BLaER1 treated with 17β-estradiol and CSF1 and Interleukin-3, amounts not matched to agents 10 nM and 100 nM (cell line): ENCODE data around the gene MUC5B.
A peak's percentile ranks its signal among the peaks of the same experiment; 100 is the strongest.

ENCODE experiments used
- H3K27ac ChIP-seq, 11 experiments: shearing (Covaris generic); formaldehyde crosslinking; 2 replicates each; pipeline ENCODE4 v1.8.1; 2022
- H3K27me3 ChIP-seq, 11 experiments: shearing (Covaris generic); formaldehyde crosslinking; 2 replicates each; pipeline ENCODE4 v1.8.1; 2022
- H3K36me3 ChIP-seq, 11 experiments: shearing (Covaris generic); formaldehyde crosslinking; 2 replicates each; pipeline ENCODE4 v1.8.1; 2022
- H3K4me1 ChIP-seq, 10 experiments: shearing (Covaris generic); formaldehyde crosslinking; 2 replicates each; pipeline ENCODE4 v1.8.1; 2022
- H3K4me2 ChIP-seq, 11 experiments: shearing (Covaris generic); formaldehyde crosslinking; 2 replicates each; pipeline ENCODE4 v1.8.1; 2022
- H3K4me3 ChIP-seq, 10 experiments: shearing (Covaris generic); formaldehyde crosslinking; 2 replicates each; pipeline ENCODE4 v1.8.1; 2022
- H3K9ac ChIP-seq, 11 experiments: shearing (Covaris generic); formaldehyde crosslinking; 2 replicates each; pipeline ENCODE4 v1.8.1; 2022
- H3K9me3 ChIP-seq, 11 experiments: shearing (Covaris generic); formaldehyde crosslinking; replicated peaks in 1 of 11; 2 replicates each; pipeline ENCODE4 v1.8.1; 2022
- H4K20me1 ChIP-seq, 11 experiments: shearing (Covaris generic); formaldehyde crosslinking; 2 replicates each; pipeline ENCODE4 v1.8.1; 2022
- Cebpa-rat ChIP-seq, 11 experiments: shearing (Covaris generic); IDR thresholded peaks; 2 replicates each; pipeline ENCODE4 v1.8.1; 2022

Gene MUC5B

GRCh38 chr11:1307998-1308742 is 85.3 kb downstream of the MUC5B start:
- Histone ChIP-seq H3K9ac (peak overlapping the region; percentile 89 to 94 (median 93)), H3K27ac (peak overlapping the region in 10 of 11 experiments; percentile 85 to 97 (median 92); a peak in 19 of 22 replicates), H3K27me3 (no peaks in the 10 kb centered on the region), H3K4me3 (peak overlapping the region; percentile 76 to 99 (median 93)), H3K36me3 (peaks cover 9 to 45% (median 29%) of the 10 kb centered on the region in 11 experiments; a peak in 21 of 22 replicates), H3K4me1 (peaks cover 66 to 82% (median 77%) of the 10 kb centered on the region in 10 experiments), H4K20me1 (peaks cover 51 to 60% (median 59%) of the 10 kb centered on the region in 11 experiments), H3K4me2 (peak overlapping the region; percentile 93 to 100 (median 98)), H3K9me3 (peaks cover 13 to 33% (median 26%) of the 10 kb centered on the region in 11 experiments; a peak in 21 of 22 replicates)
- no peak for TF ChIP-seq Cebpa-rat (IDR thresholded peaks at IDR 0.05)

GRCh38 chr11:1308743-1309497 is 86.1 kb downstream of the MUC5B start:
- peak overlapping the region; percentile 93 to 100 (median 98) for H3K4me2 ChIP-seq
- H3K36me3 ChIP-seq, result peaks cover 8 to 39% (median 22%) of the 10 kb centered on the region in 11 experiments; a peak in 20 of 22 replicates
- no peaks in the 10 kb centered on the region for H3K27me3 ChIP-seq
- H3K4me1 ChIP-seq, result peaks cover 66 to 74% (median 70%) of the 10 kb centered on the region in 10 experiments
- peaks cover 13 to 40% (median 26%) of the 10 kb centered on the region in 11 experiments; a peak in 21 of 22 replicates for H3K9me3 ChIP-seq
- peak overlapping the region; percentile 76 to 99 (median 93) for H3K4me3 ChIP-seq
- peak overlapping the region; percentile 81 to 97 (median 91) for H3K27ac ChIP-seq
- TF ChIP-seq Cebpa-rat (IDR thresholded peaks at IDR 0.05), result no peak
- peak overlapping the region; percentile 89 to 94 (median 93) for H3K9ac ChIP-seq
- peaks cover 43 to 53% (median 52%) of the 10 kb centered on the region in 11 experiments for H4K20me1 ChIP-seq

- peak within 1 kb of the TSS; percentile 89 to 94 (median 93) for H3K9ac ChIP-seq
Observed at GRCh38 chr11:1309498-1310317, 86.8 kb downstream of the MUC5B start, which contains the start of gene TOLLIP. Gene TOLLIP (minus strand): TSS chr11:1309632. CDS start chr11:1309498, 134 bp downstream.

GRCh38 chr11:1310318-1310687 is 87.4 kb downstream of the MUC5B start:
- H3K4me1 ChIP-seq, result peaks cover 56 to 60% (median 58%) of the 10 kb centered on the region in 10 experiments
- H3K36me3 ChIP-seq, result peaks cover 7 to 25% (median 13%) of the 10 kb centered on the region in 11 experiments; a peak in 20 of 22 replicates
- H3K9me3 ChIP-seq, result peaks cover 20 to 50% (median 26%) of the 10 kb centered on the region in 11 experiments; a peak in 21 of 22 replicates
- H4K20me1 ChIP-seq, result peaks cover 32 to 39% (median 38%) of the 10 kb centered on the region in 11 experiments
- H3K9ac ChIP-seq, result peak overlapping the region in 9 of 11 experiments; percentile 89 to 94 (median 92); a peak in 17 of 22 replicates
- H3K4me2 ChIP-seq, result peak overlapping the region; percentile 70 to 98 (median 88)
- H3K27ac ChIP-seq, result peak overlapping the region; percentile 82 to 97 (median 91); a peak in 21 of 22 replicates
- TF ChIP-seq Cebpa-rat (IDR thresholded peaks at IDR 0.05), result no peak
- no peaks in the 10 kb centered on the region for H3K27me3 ChIP-seq
- H3K4me3 ChIP-seq, result peak overlapping the region; percentile 38 to 99 (median 92); a peak in 18 of 20 replicates

More at GRCh38 chr11:1309498-1310317, 86.8 kb downstream of the MUC5B start, which contains the start of gene TOLLIP:
- Histone ChIP-seq H3K4me1 (peaks cover 62 to 66% (median 64%) of the 10 kb centered on the region in 10 experiments), H3K27ac (peak within 1 kb of the TSS; percentile 82 to 97 (median 91)), H3K36me3 (peaks cover 8 to 31% (median 17%) of the 10 kb centered on the region in 11 experiments; a peak in 20 of 22 replicates), H3K4me3 (peak within 1 kb of the TSS; percentile 76 to 99 (median 93)), H3K4me2 (peak within 1 kb of the TSS; percentile 93 to 100 (median 98)), H3K27me3 (no peaks in the 10 kb centered on the region), H3K9me3 (peaks cover 20 to 45% (median 26%) of the 10 kb centered on the region in 11 experiments; a peak in 21 of 22 replicates), H4K20me1 (peaks cover 37 to 45% (median 44%) of the 10 kb centered on the region in 11 experiments)
- no peak for TF ChIP-seq Cebpa-rat (IDR thresholded peaks at IDR 0.05)

GRCh38 chr11:1310772-1311468 is 88.1 kb downstream of the MUC5B start:
- peaks cover 50 to 54% (median 52%) of the 10 kb centered on the region in 10 experiments for H3K4me1 ChIP-seq
- H3K9ac ChIP-seq, result peak overlapping the region in 7 of 11 experiments; percentile 48 to 94 (median 91); a peak in 11 of 22 replicates
- H3K4me2 ChIP-seq, result peak overlapping the region; percentile 70 to 98 (median 88)
- peak overlapping the region in 5 of 10 experiments; percentile 12 to 94 (median 90); a peak in 3 of 20 replicates for H3K4me3 ChIP-seq
- H3K27me3 ChIP-seq, result no peaks in the 10 kb centered on the region
- H3K9me3 ChIP-seq, result peaks cover 20 to 50% (median 26%) of the 10 kb centered on the region in 11 experiments; a peak in 21 of 22 replicates
- H3K27ac ChIP-seq, result peak overlapping the region in 10 of 11 experiments; percentile 26 to 97 (median 92); a peak in 20 of 22 replicates
- peaks cover under 1 to 19% (median 7%) of the 10 kb centered on the region in 11 experiments; a peak in 18 of 22 replicates for H3K36me3 ChIP-seq
- H4K20me1 ChIP-seq, result peaks cover 26 to 33% (median 32%) of the 10 kb centered on the region in 11 experiments
- no peak for TF ChIP-seq Cebpa-rat (IDR thresholded peaks at IDR 0.05)
